SIG-M5 (cell line): ENCODE data around the gene METRNL.

Source experiments
- DNase-seq: peaks from one replicate; lab custom pipeline; 2025; lab: John Stamatoyannopoulos, UW

The METRNL gene

GRCh38 chr17:83067071-83067717 is 12.2 kb upstream of the METRNL start:
- no peak for DNase-seq

- DNase-seq, result no peak
Measured at GRCh38 chr17:83067718-83068261, 11.6 kb upstream of the METRNL start.

- DNase-seq, result no peak
Measured at GRCh38 chr17:83068641-83069570, 10.5 kb upstream of the METRNL start.

GRCh38 chr17:83069571-83069906 is 9.9 kb upstream of the METRNL start:
- no peak for DNase-seq

GRCh38 chr17:83069931-83070742 is 9.3 kb upstream of the METRNL start:
- DNase-seq, result no peak

GRCh38 chr17:83070800-83071341 is 8.5 kb upstream of the METRNL start:
- DNase-seq, result no peak

- no peak for DNase-seq
Measured at GRCh38 chr17:83071365-83071764, 8.0 kb upstream of the METRNL start.

GRCh38 chr17:83071966-83072562 is 7.3 kb upstream of the METRNL start:
- no peak for DNase-seq

- no peak for DNase-seq
Measured at GRCh38 chr17:83072600-83073358, 6.6 kb upstream of the METRNL start.

GRCh38 chr17:83073389-83074063 is 5.9 kb upstream of the METRNL start:
- no peak for DNase-seq

- DNase-seq, result no peak
Measured at GRCh38 chr17:83074486-83075223, 4.8 kb upstream of the METRNL start.

- DNase-seq, result no peak
Measured at GRCh38 chr17:83075270-83075880, 4.0 kb upstream of the METRNL start.

GRCh38 chr17:83076938-83077337 is 2.5 kb upstream of the METRNL start:
- no peak for DNase-seq

- DNase-seq, result no peak
Measured at GRCh38 chr17:83077411-83077810, 2.0 kb upstream of the METRNL start.

GRCh38 chr17:83077939-83078338 is 1.5 kb upstream of the METRNL start:
- no peak for DNase-seq

- no peak for DNase-seq
Measured at GRCh38 chr17:83078378-83079351, 744 bp upstream of the METRNL start.

- DNase-seq, result no peak
Measured at GRCh38 chr17:83079766-83080578, 563 bp downstream of the METRNL start.
